HepG2 (cell line): ENCODE data around the gene SECTM1. TPM values are rescaled to one million over a fixed set of nuclear protein-coding genes. Genes with fewer than 3 reads are reported as not detected.
A peak's percentile ranks its signal among the peaks of the same experiment; 100 is the strongest.

Experiments used
- AHDC1 ChIP-seq: sonication (generic); formaldehyde crosslinking; IDR thresholded peaks from 2 replicates; pipeline ENCODE4 v1.5.1; 2020; ENCODE audit warnings: mild to moderate bottlenecking, missing genetic modification reagents, borderline replicate concordance
- ARID4A ChIP-seq: sonication (generic); formaldehyde crosslinking; IDR thresholded peaks from 2 replicates; pipeline ENCODE4 v1.5.0; 2020; ENCODE audit warnings: mild to moderate bottlenecking, missing genetic modification reagents, borderline replicate concordance
- ELF3 ChIP-seq: IDR thresholded peaks from 2 replicates; pipeline ENCODE4 v1.6.1; 2016; ENCODE audit warnings: missing genetic modification reagents, missing compliant biosample characterization
- IRF2 ChIP-seq: IDR thresholded peaks from 2 replicates; pipeline ENCODE4 v1.6.1; 2018; ENCODE audit warnings: missing genetic modification reagents, missing compliant biosample characterization
- KIAA2018 ChIP-seq: sonication (generic); formaldehyde crosslinking; IDR thresholded peaks from 2 replicates; pipeline ENCODE4 v1.5.0; 2020; ENCODE audit warnings: mild to moderate bottlenecking, missing genetic modification reagents, borderline replicate concordance
- RORA ChIP-seq: sonication (generic); formaldehyde crosslinking; IDR thresholded peaks from 2 replicates; pipeline ENCODE4 v1.5.0; 2020; ENCODE audit warnings: mild to moderate bottlenecking, missing genetic modification reagents, moderate library complexity
- SKI ChIP-seq: fragments of 450-650 bp; IDR thresholded peaks from one replicate; pipeline ENCODE4 v1.6.1; 2018; ENCODE audit warnings: mild to moderate bottlenecking; ENCODE audit not compliant: partially characterized antibody
- TSC22D2 ChIP-seq: sonication (generic); formaldehyde crosslinking; IDR thresholded peaks from 2 replicates; pipeline ENCODE4 v1.5.1; 2020; ENCODE audit warnings: missing genetic modification reagents, mild to moderate bottlenecking, borderline replicate concordance
- ZNF329 ChIP-seq: sonication (generic); formaldehyde crosslinking; IDR thresholded peaks from 2 replicates; pipeline ENCODE4 v1.9.0; 2021; ENCODE audit warnings: low read depth, mild to moderate bottlenecking, missing genetic modification reagents
- ZNF552 ChIP-seq: sonication (generic); formaldehyde crosslinking; IDR thresholded peaks from 2 replicates; pipeline ENCODE4 v1.9.0; 2022; ENCODE audit warnings: missing genetic modification reagents, mild to moderate bottlenecking, borderline replicate concordance
- ZNF589 ChIP-seq: sonication (generic); formaldehyde crosslinking; conservative IDR thresholded peaks from 2 replicates; pipeline ENCODE4 v1.8.0; 2022; ENCODE audit warnings: mild to moderate bottlenecking, moderate library complexity, missing genetic modification reagents
- polyA plus RNA-seq, 8 experiments: library from polyadenylated mRNA; depleted of rRNA in 3 of 8; stranded (reverse) in 7 of 8; unstranded in 1 of 8; fragments of >200 nt; fragmentation: Illumina TruSeq in 4 of 8; extraction: Trizol in 4 of 8; gene quantifications; 2 replicates each; pipeline versions ENCODE4 v1.2.1 to v1.2.3, GENCODE V29; 2011 to 2016; ENCODE audit warnings: low read depth in 4 of 8, missing spikeins in 1 of 8, mixed read lengths in 1 of 8; ENCODE audit not compliant: insufficient read depth in 1 of 8
- total RNA-seq, 5 experiments: library from RNA; depleted of rRNA; stranded (reverse); fragments of >200 nt; fragmentation: Illumina TruSeq; extraction: Trizol; gene quantifications; 2 replicates each; pipeline ENCODE4 v1.2.3, GENCODE V29; 2016; ENCODE audit warnings: low read depth in 1 of 5

Gene SECTM1
- total and polyA plus RNA-seq, 2 of the 13 experiments (the other 11 are each of a cell fraction or from before 2014, with no cell fraction given) = 3.5 to 5.3 TPM

GRCh38 chr17:82356845-82357355 is 23.3 kb upstream of the SECTM1 start (continued):
- TF ChIP-seq KIAA2018 (CRISPR knock-in tag) (no peak), ARID4A (CRISPR knock-in tag) (0 out of 2 replicates have a peak, but pooled peaks have one; percentile 2), ZNF329 (CRISPR knock-in tag) (no peak), ZNF552 (no peak), ELF3 (CRISPR knock-in tag) (no peak), TSC22D2 (no peak), SKI (no peak), AHDC1 (no peak), RORA (CRISPR knock-in tag) (no peak), IRF2 (0 out of 2 replicates have a peak, but pooled peaks have one; percentile 16), ZNF589 (CRISPR knock-in tag) (no peak)
